DMS 273 treated with DMSO at 0.1 percent for 48 hours (cell line): Measurements from ENCODE around the gene IFNGR2.
"Not testable (repeated sequence)": the region's sequence is repeated elsewhere in the genome, so short reads cannot be mapped to it uniquely, and the experiment has no call there.

Experiments used
- DNase-seq: peaks from one replicate; lab custom pipeline; 2025; lab: John Stamatoyannopoulos, UW

Gene IFNGR2, protein sequence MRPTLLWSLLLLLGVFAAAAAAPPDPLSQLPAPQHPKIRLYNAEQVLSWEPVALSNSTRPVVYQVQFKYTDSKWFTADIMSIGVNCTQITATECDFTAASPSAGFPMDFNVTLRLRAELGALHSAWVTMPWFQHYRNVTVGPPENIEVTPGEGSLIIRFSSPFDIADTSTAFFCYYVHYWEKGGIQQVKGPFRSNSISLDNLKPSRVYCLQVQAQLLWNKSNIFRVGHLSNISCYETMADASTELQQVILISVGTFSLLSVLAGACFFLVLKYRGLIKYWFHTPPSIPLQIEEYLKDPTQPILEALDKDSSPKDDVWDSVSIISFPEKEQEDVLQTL

DNA sequence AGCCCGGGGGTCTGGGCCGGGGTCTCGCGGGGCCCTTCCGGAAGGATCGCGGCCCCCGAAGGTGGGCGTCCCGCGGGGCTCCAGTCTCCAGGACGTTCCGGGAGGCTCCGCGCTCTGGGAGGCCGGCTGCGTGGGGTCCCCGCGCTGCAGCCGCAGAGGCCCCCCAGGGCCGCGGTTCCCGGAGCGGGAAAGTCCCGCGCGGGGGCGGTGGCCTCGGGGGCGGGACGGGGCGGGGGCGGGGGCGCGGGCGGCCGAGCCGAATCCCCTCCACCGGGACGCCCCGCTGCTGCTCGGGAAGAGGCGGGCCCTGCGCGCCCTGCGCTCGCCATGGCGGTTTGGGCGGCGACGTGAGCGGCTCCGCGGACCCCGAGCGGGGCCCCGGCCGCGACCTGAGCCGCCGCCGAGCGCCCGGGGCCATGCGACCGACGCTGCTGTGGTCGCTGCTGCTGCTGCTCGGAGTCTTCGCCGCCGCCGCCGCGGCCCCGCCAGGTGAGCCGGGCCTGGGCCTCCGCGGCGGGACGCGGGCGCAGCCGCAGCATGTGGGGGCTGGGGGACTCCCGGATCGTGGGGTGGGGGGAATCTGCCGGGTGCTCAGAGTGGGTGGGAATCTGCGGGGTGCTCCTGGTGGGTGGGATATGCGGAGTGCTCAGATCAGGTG is at the start of gene IFNGR2:
IFNGR2 (plus strand) TSS at position 286 of the 658 bp plus-strand sequence; CDS start at position 417, 131 bp downstream.
- no peak for DNase-seq

DNA sequence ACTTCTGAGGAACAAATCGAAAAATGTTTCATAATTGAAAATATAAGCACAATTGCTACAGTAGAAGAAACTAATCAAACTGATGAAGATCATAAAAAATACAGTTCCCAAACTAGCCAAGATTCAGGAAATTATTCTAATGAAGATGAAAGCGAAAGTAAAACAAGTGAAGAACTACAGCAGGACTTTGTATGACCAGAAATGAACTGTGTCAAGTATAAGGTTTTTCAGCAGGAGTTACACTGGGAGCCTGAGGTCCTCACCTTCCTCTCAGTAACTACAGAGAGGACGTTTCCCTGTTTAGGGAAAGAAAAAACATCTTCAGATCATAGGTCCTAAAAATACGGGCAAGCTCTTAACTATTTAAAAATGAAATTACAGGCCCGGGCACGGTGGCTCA is 47.9 kb upstream of the IFNGR2 start:
- DNase-seq = no peak

DNA sequence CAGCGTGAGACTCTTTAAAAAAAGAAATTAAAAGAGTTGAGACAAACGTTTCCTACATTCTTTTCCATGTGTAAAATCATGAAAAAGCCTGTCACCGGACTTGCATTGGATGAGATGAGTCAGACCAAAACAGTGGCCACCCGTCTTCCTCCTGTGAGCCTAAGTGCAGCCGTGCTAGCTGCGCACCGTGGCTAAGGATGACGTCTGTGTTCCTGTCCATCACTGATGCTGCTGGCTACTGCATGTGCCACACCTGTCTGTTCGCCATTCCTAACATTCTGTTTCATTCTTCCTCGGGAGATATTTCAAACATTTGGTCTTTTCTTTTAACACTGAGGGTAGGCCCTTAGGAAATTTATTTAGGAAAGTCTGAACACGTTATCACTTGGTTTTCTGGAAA is 47.2 kb upstream of the IFNGR2 start:
- DNase-seq = no peak

DNA sequence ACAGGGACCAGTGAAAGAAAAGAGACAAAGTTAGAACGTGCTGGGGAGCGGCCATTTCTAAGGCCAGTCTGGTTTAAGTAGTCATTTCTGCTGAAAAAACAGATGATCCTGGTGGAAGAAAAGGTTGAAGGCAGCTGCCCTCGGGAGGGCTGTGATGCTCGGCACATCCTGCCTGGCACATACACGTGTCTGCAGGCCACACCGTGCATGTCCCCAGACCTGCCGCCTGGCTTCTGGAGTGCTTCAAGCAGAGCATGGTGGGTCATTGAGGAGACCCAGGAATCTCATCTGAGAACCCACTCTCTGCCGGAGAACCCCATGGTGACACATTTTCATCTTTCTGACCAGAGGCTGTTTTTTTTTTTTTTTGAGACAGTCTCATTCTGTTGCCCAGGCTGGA is 46.0 kb upstream of the IFNGR2 start:
- DNase-seq = no peak

DNA sequence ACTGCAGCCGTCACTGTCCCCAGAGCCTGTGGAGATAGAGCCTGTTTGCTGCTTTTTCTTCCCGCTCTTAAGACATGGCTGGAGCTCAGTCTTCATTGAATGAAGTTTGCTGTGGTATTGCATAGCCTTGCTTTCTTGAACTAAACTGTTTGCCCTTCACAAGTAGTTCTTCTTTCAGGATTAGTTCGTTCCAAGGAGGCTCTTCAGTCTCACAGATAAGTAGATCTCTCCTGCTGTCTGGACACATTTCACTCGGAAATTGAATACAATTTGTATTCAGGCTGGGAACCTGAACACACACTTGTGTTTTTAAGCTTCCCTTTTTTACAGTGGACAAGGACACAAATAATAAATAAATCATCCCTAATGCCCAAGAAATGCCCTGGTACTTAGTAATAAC is 43.8 kb upstream of the IFNGR2 start:
- DNase-seq = no peak

DNA sequence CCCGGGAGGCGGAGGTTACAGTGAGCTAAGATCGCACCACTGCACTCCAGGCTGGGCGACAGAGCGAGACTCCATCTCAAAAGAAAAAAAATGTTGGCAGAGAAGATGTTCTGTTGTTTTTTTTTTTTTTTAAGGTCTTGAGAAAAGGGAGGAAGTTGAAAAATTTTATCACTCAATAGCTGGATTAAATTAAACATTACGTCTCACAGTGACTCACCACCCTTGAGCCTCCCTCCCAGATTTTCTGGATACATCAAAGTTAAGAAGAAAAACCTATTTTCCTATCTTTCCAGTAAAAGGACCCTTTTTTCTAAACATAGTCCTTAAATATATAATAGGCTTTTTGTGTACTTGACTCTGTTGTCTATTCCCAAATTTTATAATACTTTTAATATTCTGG is 42.9 kb upstream of the IFNGR2 start:
- no peak for DNase-seq

DNA sequence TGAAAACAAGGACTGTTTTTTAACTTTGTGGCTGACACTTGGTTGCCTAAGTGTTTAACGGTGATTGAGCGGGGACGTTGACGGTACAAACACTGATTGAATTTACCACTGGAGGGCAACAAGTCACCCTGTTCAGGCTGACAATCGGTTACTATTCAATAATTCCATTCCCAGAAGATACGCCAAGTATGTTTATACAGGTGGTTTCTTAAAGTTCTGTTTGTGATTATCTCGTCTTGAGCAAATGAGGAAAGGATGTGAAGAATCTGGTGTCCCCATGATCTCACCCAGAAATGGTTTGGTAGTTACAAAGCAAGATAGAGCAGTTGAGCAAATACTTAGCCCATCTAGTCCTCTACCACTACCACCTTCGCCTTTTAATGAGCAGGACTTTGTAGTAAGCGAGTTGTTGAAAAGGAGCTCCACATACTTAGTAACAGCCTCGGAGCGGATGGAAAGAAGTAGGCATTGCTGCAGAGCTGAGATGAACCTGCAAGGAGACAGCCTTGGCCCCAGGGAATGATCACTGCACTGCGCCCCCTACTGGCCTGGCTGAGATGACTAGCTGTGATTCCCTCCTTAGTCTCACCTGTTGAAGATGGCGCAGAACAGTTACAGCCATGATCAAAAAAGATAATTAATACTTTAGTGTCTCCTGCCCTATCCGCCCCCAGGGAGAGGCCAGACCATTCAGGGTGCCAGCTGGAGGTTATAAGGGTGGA is 42.2 kb upstream of the IFNGR2 start:
- peak; percentile 55 for DNase-seq

DNA sequence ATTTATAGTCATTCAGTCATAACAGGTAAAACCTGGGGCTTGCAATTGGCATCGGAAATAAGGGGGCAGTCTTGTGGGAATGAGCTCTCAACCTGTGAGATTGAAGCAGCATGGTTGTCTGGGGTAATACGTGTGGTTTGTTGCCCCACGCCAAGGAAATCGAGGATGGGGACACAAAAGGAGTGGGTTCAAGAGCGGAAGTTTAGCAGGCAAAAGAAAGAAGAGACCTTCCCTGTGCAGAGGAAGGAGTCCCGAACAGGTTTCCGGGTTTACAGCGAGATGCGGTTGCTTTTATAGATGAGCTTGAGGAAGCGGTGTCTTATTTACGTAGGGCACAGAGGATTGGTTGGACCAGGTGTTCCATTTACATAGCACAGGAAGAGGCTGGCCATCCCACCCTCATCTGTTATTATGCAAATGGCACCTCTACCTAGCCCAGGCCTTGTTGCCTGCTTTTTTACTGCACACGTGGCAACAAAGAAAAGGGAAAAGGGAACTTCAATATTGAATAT is 41.1 kb upstream of the IFNGR2 start:
- DNase-seq = no peak

DNA sequence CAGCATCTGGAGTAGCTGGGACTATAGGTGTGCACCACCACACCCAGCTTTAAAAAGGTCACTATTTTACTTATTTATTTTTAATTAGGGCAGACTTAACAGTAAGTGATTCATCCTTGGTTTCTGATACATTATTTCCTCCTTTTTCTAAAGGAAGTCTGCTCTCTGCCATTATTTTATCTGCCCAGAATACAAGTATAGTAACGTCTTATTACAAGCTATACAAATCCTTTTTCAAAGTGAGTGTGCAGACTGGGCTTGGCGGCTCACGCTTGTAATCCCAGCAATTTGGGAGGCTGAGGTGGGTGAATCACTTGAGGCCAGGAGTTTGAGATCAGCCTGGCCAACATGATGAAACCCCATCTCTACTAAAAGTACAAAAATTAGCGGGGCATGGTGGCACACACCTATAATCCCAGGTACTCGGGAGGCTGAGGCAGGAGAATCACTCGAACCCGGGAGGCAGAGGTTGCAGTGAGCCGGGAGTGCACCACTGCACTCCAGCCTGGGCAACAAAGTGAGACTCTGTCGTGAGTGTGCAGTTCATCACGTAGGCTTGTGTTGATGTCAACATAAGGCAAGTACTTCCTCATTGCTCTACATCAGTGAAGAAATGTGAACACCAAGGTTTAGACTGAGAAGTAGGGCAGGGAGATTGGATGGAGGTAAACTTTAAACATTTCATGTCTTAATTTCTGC is 39.2 kb upstream of the IFNGR2 start:
- DNase-seq = not testable (repeated sequence)

DNA sequence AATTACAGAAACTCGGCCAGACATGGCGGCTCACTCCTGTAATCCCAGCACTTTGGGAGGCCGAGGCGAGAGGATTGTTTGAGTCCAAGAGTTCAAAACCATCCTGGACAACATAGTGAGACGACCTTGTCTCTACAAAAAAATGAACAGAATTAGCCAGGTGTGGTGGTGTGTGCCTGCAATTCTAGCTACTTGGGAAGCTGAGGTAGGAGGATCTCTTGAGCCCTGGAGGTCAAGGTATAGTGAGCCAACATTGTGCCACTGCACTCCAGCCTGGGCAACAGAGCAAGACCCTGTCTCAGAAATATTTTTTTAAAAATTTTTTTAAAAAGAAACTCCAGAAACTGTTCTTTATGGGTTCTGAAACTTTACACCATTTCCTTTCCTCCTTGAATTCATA is 38.4 kb upstream of the IFNGR2 start:
- DNase-seq = no peak

DNA sequence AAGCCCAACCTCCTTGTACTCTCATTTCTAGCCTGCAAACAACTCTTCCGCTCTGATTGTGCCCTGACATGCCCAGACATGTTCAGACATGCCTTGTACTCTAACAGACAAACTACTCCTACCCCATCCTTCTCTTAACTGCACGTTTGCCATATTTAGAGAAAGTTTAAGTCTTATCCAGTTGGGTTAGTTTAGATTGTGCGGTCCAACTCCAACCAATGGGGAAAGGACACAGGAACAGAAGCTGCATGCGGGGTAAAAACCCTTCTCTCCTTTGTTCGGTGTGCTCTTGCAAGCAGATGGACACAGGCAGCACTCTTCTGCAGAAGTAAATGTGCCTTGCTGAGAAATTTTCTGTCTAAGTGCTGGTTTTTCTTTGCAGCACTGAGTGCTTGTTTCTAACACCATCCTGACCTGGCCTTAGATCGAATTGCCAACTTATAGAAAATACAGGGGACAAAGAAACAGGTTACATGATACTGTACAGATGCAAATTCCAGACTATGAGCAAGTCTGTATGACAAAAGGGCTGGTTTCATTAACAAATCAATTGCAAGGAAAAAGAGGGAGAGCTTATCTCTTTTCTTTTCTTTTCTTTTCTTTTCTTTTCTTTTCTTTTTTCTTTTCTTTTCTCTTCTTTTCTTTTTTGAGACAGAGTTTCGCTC is 35.8 kb upstream of the IFNGR2 start:
- no peak for DNase-seq

DNA sequence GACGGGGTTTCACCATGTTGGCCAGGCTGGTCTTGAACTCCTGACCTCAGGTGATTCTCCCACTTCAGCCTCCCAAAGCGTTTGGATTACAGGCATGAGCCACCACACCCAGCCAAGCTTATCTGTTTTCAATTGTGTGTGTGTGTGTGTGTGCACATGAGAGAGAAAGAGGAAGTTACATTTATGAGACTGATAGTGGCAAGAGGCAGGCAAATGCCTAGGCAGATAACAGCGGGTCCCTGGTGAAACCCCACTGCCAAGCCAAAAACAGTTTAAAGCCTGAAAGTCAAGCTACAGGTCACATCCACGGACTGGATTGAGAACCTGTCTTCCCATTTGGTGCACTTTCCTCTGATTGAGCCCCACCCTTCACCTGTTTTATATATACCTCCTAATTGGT is 35.1 kb upstream of the IFNGR2 start:
- DNase-seq = no peak

DNA sequence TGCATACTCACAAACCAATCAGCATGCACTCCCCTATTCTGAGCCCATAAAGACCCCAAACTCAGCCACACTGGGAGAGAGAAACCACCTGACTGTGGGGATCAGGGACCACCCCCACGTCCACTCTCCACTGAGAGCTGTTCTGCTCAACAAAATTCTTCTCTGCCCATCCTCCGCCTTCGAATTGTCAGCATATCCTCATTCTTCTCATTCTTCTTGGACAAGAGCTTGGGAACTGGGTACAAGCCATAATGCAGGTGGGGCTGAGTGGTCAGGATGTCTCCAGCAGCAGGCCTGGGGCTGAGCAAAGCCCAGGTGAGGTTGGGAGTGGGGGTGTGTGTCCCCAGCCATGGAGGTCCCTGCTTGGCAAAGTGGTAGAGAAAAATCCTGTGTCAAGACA is 34.6 kb upstream of the IFNGR2 start:
- DNase-seq = no peak

DNA sequence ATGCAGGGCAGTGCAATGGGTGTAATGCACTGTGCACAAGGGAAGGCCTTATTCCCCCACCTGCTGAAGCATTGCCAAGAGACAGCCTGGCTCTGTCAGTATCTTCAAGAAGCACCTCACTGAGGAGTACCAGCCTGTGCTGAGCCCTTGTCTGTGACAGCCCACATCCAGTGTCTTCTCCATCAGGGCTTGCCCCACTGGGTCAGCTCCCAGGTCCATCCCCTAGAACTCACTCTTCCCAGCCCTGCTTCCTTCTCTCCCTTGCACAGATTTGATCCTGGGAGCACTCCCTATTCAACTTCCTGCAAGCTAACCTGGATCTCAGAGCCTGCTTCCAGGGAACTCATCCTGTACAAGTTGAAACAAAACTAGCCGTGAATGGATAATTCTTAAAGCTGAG is 33.6 kb upstream of the IFNGR2 start:
- DNase-seq = no peak

DNA sequence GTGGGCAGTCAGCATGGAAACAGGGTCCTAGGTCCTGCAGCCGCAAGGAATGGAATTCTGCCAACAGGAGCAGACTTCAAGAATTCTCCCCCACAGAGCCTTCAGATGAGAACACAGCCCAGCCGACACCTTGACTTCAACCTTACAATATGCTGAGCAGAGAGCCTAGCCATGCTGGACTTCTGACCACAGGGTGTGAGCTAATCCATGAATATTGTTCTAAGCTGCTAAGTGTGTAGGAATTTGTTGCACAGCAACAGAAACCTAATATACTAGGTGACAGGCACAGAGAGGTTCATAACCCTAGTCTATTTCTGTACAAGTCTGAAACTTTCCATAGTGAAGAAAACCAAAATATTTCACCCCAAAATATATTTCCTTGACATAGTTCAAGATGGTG is 32.9 kb upstream of the IFNGR2 start:
- DNase-seq = no peak

DNA sequence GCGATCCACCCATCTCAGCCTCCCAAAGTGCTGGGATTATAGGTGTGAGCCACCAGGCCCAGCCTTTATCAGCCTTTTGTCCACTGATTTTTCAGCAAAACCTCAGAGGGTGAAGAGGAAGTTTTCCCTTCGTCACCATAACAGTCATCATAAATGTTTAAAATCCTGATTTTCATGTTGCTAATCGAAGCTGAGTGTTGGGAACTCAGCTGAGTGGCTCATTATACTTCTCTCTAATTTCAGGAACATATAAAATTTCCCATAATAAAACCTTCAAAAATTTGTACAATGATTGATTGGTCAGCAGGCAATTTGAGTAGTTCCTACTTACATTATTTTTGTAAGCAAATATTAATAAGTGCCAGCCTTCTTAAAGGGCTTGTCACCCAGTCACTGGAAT is 31.8 kb upstream of the IFNGR2 start:
- DNase-seq = no peak

DNA sequence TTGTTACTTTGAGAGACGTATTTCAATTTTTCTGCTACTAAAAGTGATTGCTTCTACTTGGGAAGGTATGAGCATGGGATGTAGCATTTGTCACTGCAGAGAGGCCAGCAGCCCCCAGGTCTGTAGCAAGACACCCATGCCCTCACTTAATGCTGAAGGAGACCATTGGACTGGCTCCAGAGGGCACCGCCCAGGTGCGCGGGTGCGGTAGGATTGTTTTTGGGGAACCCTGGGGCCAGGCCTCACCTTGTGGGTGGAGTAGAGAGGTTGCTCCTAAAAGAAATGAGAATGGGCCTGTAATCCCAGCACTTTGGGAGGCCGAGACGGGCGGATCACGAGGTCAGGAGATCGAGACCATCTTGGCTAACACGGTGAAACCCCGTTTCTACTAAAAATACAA is 30.6 kb upstream of the IFNGR2 start:
- DNase-seq = no peak

DNA sequence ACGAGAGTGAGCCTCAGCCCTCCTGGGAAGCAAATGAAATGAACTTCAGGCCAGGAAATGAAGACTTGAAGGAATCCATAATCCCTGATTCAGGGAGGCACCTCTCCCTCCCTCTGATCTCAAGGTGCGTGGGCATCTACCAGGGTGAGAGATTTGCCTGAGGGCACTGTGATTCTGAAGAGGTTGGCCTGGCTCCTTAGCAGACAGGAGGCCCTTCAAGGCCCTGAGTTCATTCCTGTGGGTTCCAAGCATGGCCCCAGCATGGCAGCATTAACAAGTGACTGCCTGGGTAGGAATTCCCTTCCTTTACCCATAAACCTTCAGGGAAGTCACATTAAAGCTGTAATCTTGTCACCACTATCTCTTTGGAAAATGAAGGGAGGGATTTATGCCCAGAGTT is 29.8 kb upstream of the IFNGR2 start:
- no peak for DNase-seq

DNA sequence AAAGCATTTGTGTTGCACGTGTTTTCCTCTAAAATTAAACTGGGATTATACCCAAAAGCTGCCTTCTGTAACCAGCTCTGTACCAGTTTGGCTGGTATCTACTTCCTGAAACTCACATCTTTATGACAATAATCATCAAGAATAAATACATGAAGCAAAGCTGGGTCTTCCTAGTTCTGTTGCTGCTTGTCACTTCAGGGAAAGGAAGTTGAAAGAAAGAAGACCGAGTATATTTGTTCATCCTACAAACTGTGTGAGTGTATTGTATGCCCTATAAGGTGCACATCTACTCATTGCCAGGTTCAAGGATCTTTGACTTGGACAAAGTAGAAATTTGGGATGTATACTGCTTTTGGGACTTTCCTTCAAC is 29.1 kb upstream of the IFNGR2 start:
- DNase-seq = no peak

DNA sequence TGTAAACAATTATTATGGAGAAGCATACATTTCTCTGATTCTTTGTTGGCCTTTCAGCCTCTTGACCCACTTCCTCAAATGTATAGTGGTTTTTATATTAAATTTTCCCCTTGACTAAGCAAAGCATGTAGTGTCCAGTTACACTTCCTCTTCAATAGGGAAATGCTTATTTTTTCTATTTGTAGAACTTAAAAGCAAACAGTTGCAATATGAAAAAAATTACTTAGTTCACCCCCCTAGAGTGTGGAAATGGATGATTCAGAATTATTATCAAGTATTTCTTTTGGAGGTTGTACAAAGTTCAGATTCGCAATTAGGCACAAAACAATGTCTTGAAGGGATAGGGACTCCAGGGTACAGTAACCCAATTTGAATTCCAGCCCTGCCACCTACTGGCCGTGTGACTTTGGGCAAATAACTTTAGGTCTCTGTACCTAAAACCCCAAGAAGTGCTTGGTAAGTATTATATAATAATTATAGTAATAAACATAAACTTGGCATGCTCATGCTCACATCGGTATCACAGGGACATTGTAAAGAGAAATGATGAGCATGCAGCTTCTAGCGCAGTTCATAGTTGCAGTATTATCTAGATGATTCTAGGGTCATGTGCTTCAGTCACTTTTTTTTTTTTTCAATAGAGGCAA is 28.6 kb upstream of the IFNGR2 start:
- DNase-seq = peak; percentile 8

DNA sequence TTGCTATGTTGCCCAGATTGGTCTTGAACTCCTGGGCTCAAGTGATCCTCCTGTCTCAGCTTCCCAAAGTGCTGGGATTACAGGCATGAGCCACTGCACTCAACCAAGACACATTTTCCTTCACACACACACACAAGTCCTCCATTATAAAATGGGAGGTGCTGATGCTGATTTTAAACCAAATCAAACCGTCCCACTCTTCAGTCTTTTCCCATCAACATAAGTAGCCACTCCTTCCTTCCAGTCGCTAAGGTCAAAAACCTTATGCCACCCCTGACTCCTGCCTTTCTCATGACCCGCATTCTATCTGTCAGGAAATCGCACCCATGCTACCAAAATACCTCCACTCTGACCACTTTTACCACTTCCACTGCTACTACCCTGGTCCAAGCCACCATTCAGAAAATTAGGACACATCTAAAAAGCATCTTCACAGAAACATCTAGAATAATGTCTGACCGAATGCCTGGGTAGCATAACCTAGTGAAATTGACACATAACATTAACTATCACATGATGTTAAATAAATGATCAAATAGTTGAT is 28.0 kb upstream of the IFNGR2 start:
- DNase-seq = no peak
